ENCODE data around the gene OR52N4. TPM values are rescaled to one million over a fixed set of nuclear protein-coding genes. Genes with fewer than 3 reads are reported as not detected.

OR52N4 gene
- total RNA-seq, 1 experiment from 2014 or later, result not detected

Other genes with a start within 250 kb of the OR52N4 start
- gene UBQLN3, start 244.3 kb upstream of the OR52N4 start, total RNA-seq (2014; rRNA removed; shearing (Covaris generic)), result not detected in 2 replicates
- not detected in 2 replicates for gene UBQLNL, start 237.5 kb upstream of the OR52N4 start, total RNA-seq (2014; rRNA removed; shearing (Covaris generic))
- not detected in 2 replicates for gene OR52H1, start 205.7 kb upstream of the OR52N4 start, total RNA-seq (2014; rRNA removed; shearing (Covaris generic))
- gene OR52B6, start 173.4 kb upstream of the OR52N4 start, total RNA-seq (2014; rRNA removed; shearing (Covaris generic)), result not detected in 2 replicates
- gene TRIM6, start 157.6 kb upstream of the OR52N4 start, total RNA-seq (2014; rRNA removed; shearing (Covaris generic)), result 2.6 and 3.6 TPM in 2 replicates
- 0.63 and 2.7 TPM in 2 replicates for gene TRIM34, start 129.2 kb upstream of the OR52N4 start, total RNA-seq (2014; rRNA removed; shearing (Covaris generic))
- gene TRIM5, start 69.2 kb upstream of the OR52N4 start, total RNA-seq (2014; rRNA removed; shearing (Covaris generic)), result 11.5 and 15.2 TPM in 2 replicates
- 1.2 and 1.5 TPM in 2 replicates for gene TRIM22, start 64.5 kb upstream of the OR52N4 start, total RNA-seq (2014; rRNA removed; shearing (Covaris generic))
- not detected in 2 replicates for gene OR56B1, start 17.8 kb upstream of the OR52N4 start, total RNA-seq (2014; rRNA removed; shearing (Covaris generic))
- gene OR52N5, start 29.1 kb downstream of the OR52N4 start, total RNA-seq (2014; rRNA removed; shearing (Covaris generic)), result not detected in 2 replicates
- 0.15 TPM in 1 of 2 replicates, not detected in the other for gene OR52N1, start 37.0 kb downstream of the OR52N4 start, total RNA-seq (2014; rRNA removed; shearing (Covaris generic))
- gene OR52N2, start 54.7 kb downstream of the OR52N4 start, total RNA-seq (2014; rRNA removed; shearing (Covaris generic)), result not detected in 2 replicates
- gene OR52E6, start 87.7 kb downstream of the OR52N4 start, total RNA-seq (2014; rRNA removed; shearing (Covaris generic)), result not detected in 2 replicates
- 0.15 TPM in 1 of 2 replicates, not detected in the other for gene OR52E8, start 103.4 kb downstream of the OR52N4 start, total RNA-seq (2014; rRNA removed; shearing (Covaris generic))
- gene OR52E4, start 126.4 kb downstream of the OR52N4 start, total RNA-seq (2014; rRNA removed; shearing (Covaris generic)), result not detected in 2 replicates
- gene OR52E5, start 139.0 kb downstream of the OR52N4 start, total RNA-seq (2014; rRNA removed; shearing (Covaris generic)), result not detected in 2 replicates
- gene OR56A3, start 188.0 kb downstream of the OR52N4 start, total RNA-seq (2014; rRNA removed; shearing (Covaris generic)), result 0.11 and 1.3 TPM in 2 replicates
- not detected in 2 replicates for gene OR56A5, start 214.3 kb downstream of the OR52N4 start, total RNA-seq (2014; rRNA removed; shearing (Covaris generic))
- gene OR52L1, start 232.7 kb downstream of the OR52N4 start, total RNA-seq (2014; rRNA removed; shearing (Covaris generic)), result not detected in 2 replicates

All from Daoy (cell line).